ENCODE results near the gene MORF4L1. TPM values are rescaled to one million over a fixed set of nuclear protein-coding genes. Genes with fewer than 3 reads are reported as not detected.

MORF4L1 gene
- total and polyA plus RNA-seq, 2 experiments from 2014 or later = 520 to 571 TPM

GRCh38 chr15:78904599-78905358 is 32.1 kb downstream of the MORF4L1 start (continued):
- TF ChIP-seq ZNF331 (CRISPR knock-in tag; IDR thresholded peaks at IDR 0.05; ENCODE audit: low read depth) (no peak), EZH2phosphoT487 (IDR thresholded peaks at IDR 0.05; ENCODE audit: unreplicated experiment) (no peak), JUNB (IDR thresholded peaks at IDR 0.05; ENCODE audit: unreplicated experiment) (no peak), EZH2 (IDR thresholded peaks at IDR 0.05; ENCODE audit: low read depth, unreplicated experiment) (no peak), NANOG (IDR thresholded peaks at IDR 0.05; ENCODE audit: borderline replicate concordance) (no peak), ETS1 (IDR thresholded peaks at IDR 0.05) (no peak), POLR2AphosphoS5 (IDR thresholded peaks at IDR 0.05; ENCODE audit: low read depth) (no peak), ZNF114 (CRISPR knock-in tag; IDR thresholded peaks at IDR 0.05) (no peak), CREB1 (CRISPR knock-in tag; IDR thresholded peaks at IDR 0.05; ENCODE audit: low read depth) (no peak), CTCF (conservative IDR thresholded peaks at IDR 0.05; ENCODE audit: low read depth in 2 of 2) (no peak)

DNA sequence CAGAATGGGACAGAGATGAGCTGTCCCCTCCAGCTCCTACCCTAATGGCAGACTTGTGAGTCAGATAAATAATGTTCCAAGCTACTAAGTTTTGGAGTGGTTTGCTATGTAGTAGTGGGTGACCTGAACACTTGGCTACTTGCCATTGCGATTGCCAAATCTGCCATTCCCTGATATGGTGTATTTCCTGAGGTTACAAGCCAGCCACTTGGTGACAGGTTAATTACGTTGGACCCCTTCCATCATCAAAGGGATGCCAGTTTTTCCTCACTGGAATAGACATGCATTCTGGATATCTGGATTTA is 33.6 kb downstream of the MORF4L1 start:
- Mint-ChIP-seq H3K4me1 (peaks cover 29% of the 10 kb centered on the region), H3K27ac (no peak overlapping the region), H3K36me3 (ENCODE audit: low read depth) (peaks cover 66% of the 10 kb centered on the region), H3K4me3 (no peak overlapping the region), H3K27me3 (ENCODE audit: insufficient read depth, low read depth, poor library complexity) (peaks cover 18% of the 10 kb centered on the region), H3K9me3 (no peaks in the 10 kb centered on the region)
- no peak for DNase-seq (ENCODE audit: low spot score)
- H2AFZ ChIP-seq = no peak overlapping the region
- no peak overlapping the region for H3K4me2 ChIP-seq
- peaks cover 3% of the 10 kb centered on the region; the same call in 1 of the 2 replicates for H3K4me1 ChIP-seq (ENCODE audit: insufficient read depth)
- peaks cover 21% of the 10 kb centered on the region for H3K79me2 ChIP-seq (replicated peaks; ENCODE audit: insufficient read depth)
- H3K27ac ChIP-seq (ENCODE audit: low read depth) = no peak overlapping the region
- TF ChIP-seq NANOG (IDR thresholded peaks at IDR 0.05; ENCODE audit: borderline replicate concordance) (no peak), CREB1 (CRISPR knock-in tag; IDR thresholded peaks at IDR 0.05; ENCODE audit: low read depth) (no peak)
- no peaks in the 10 kb centered on the region for H3K27me3 ChIP-seq (ENCODE audit: insufficient read depth)
- peaks cover 32% of the 10 kb centered on the region for H3K36me3 ChIP-seq (ENCODE audit: insufficient read depth)
- ATAC-seq = no peak
- no peaks in the 10 kb centered on the region for H3K9me2 ChIP-seq (ENCODE audit: insufficient read depth)
- H3K4me3 ChIP-seq = no peak overlapping the region
- peaks cover 48% of the 10 kb centered on the region for H4K20me1 ChIP-seq (replicated peaks; ENCODE audit: insufficient read depth)
- H3F3A ChIP-seq (replicated peaks; ENCODE audit: low read depth) = peaks cover 34% of the 10 kb centered on the region

DNA sequence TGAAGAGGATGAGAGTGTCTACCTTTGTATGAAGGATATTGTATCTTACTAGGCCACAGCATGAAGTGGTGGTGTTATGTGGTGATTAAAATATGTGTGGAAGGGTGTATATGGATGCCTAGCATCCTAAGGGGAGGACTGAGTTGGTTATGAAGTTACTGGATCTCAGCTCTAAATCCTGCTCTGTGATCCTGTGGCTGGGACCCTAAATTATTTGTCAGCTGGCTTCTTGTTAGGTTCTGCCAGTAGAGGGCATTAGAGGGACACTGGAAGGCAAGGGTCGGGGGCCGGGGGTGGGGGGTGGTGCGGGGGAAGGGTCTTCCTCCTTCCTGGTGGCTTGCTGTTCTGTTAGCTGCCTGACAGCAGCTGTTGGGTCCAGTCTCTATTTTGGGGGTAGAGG is 34.9 kb downstream of the MORF4L1 start:
- H2AFZ ChIP-seq = no peak overlapping the region
- no peak overlapping the region for H3K4me3 ChIP-seq
- Mint-ChIP-seq H3K9me3 (no peaks in the 10 kb centered on the region), H3K4me3 (no peak overlapping the region), H3K27ac (no peak overlapping the region), H3K4me1 (peaks cover 27% of the 10 kb centered on the region), H3K27me3 (ENCODE audit: insufficient read depth, low read depth, poor library complexity) (peaks cover 15% of the 10 kb centered on the region), H3K36me3 (ENCODE audit: low read depth) (peaks cover 63% of the 10 kb centered on the region)
- no peaks in the 10 kb centered on the region for H3K27me3 ChIP-seq (ENCODE audit: insufficient read depth)
- H3K79me2 ChIP-seq (replicated peaks; ENCODE audit: insufficient read depth) = peaks cover 21% of the 10 kb centered on the region
- H3K4me1 ChIP-seq (ENCODE audit: insufficient read depth) = peaks cover 3% of the 10 kb centered on the region; the same call in 1 of the 2 replicates
- H3K36me3 ChIP-seq (ENCODE audit: insufficient read depth) = peaks cover 28% of the 10 kb centered on the region
- ATAC-seq (peak; percentile 48), DNase-seq (ENCODE audit: low spot score) (peak; percentile 90)
- no peaks in the 10 kb centered on the region for H3K9me2 ChIP-seq (ENCODE audit: insufficient read depth)
- peaks cover 25% of the 10 kb centered on the region; the same call in 1 of the 2 replicates for H3F3A ChIP-seq (replicated peaks; ENCODE audit: low read depth)
- no peak overlapping the region for H3K27ac ChIP-seq (ENCODE audit: low read depth)
- H4K20me1 ChIP-seq (replicated peaks; ENCODE audit: insufficient read depth) = peaks cover 42% of the 10 kb centered on the region
- H3K4me2 ChIP-seq = no peak overlapping the region
- TF ChIP-seq EZH2phosphoT487 (IDR thresholded peaks at IDR 0.05; ENCODE audit: unreplicated experiment) (no peak), ZNF462 (CRISPR knock-in tag; IDR thresholded peaks at IDR 0.05) (no peak), POLR2AphosphoS5 (IDR thresholded peaks at IDR 0.05; ENCODE audit: low read depth) (0 out of 2 replicates have a peak, but pooled peaks have one; percentile 15)

Measured in GM23338 (cell line).